ENCODE data around the gene PPP4R1.
"Not testable (repeated sequence)": the region's sequence is repeated elsewhere in the genome, so short reads cannot be mapped to it uniquely, and the experiment has no call there.

The PPP4R1 gene

GRCh38 chr18:9614401-9615279 lies at the start of gene PPP4R1:
PPP4R1 (minus strand) TSS chr18:9614559; CDS start chr18:9614484, 75 bp downstream.
- DNase-seq: peak; percentile 51

- no peak for DNase-seq
Observed at GRCh38 chr18:9663377-9663776, 49.0 kb upstream of the PPP4R1 start.

DNA sequence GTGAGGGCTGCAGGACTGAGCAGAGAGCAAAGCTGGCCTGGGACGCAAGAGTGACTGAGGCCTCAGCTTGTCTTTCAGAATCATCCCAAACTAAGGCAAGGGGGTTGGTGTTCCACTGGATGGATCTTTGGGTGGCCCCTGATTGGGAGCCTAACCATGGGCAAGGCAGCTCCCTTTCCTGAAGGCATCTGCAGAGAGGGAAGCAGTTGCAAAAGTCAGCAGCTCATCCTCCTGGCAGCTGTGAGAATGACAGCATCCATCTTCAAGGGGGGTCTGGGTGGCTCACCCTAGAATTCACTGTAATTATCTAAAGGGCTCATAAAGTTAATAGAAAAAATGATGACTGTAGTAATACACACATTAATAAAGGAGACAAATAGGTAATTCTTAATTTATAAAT lies 47.2 kb upstream of the PPP4R1 start:
- no peak for DNase-seq

GRCh38 chr18:9659499-9660375 lies 45.4 kb upstream of the PPP4R1 start:
- no peak for DNase-seq

GRCh38 chr18:9658087-9658641 lies 43.8 kb upstream of the PPP4R1 start:
- no peak for DNase-seq

DNA sequence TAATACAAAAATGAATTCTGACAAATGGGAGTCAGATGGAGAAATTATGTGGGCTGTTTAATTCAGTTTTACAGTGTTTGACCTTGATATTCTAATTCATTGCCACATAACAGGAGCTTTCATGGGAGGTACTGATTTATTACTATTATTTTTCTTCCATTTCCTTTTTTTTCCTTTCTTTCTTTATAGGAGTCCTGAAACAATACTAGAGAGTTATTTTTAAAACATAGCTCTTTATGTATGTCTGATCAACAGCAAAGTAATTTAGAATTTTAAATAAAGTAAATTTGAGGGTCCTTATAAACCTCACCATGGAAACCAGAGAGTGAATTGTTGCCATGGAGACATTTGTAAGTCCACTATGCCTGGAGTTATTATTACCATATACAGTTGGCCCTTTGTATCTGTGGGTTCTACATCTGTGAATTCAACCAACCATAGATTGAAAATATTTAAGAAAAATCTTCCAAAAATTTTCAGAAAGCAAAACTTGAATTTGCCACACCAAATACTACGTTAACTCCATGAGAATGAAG lies 40.9 kb upstream of the PPP4R1 start:
- no peak for DNase-seq

- DNase-seq: no peak
Observed at GRCh38 chr18:9653390-9653789, 39.0 kb upstream of the PPP4R1 start.

- DNase-seq: no peak
Observed at GRCh38 chr18:9649164-9649540, 34.8 kb upstream of the PPP4R1 start.

DNA sequence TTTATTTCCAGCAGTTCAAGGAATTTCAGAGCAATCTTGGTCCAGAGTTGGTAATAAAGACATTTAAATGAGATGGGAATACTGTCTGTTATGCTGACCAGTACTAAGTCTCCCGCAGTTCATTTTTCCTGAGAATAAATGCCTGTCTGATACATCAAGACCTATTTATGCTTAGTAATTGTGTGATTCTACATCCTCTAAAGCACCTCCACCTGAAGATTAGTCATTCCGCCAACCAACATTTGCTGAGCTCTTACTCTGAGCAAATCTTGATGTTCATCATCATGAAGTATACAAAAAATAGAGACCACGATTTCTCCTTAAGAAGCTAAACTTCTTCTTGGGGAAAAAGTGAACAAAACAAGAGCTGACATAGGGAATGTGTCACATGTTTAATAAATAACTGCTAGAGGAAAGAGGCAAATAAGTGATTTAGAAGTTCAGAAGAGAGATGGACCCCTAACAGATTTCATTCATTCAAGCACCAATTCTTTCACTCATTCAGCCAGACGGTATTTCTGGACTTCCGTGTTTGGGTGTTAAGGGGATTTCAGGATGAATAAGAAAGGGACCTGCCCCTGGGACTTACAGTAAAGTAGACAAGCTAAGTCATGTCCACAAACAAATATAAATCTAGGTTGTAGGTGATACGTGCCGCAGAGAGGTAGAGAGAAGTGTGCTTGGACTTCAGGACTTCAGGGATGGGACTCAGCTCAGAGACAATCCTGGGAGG lies 34.2 kb upstream of the PPP4R1 start:
- no peak for DNase-seq

- DNase-seq: no peak
Observed at GRCh38 chr18:9647496-9648323, 33.4 kb upstream of the PPP4R1 start.

- no peak for DNase-seq
Observed at GRCh38 chr18:9643549-9643948, 29.2 kb upstream of the PPP4R1 start.

DNA sequence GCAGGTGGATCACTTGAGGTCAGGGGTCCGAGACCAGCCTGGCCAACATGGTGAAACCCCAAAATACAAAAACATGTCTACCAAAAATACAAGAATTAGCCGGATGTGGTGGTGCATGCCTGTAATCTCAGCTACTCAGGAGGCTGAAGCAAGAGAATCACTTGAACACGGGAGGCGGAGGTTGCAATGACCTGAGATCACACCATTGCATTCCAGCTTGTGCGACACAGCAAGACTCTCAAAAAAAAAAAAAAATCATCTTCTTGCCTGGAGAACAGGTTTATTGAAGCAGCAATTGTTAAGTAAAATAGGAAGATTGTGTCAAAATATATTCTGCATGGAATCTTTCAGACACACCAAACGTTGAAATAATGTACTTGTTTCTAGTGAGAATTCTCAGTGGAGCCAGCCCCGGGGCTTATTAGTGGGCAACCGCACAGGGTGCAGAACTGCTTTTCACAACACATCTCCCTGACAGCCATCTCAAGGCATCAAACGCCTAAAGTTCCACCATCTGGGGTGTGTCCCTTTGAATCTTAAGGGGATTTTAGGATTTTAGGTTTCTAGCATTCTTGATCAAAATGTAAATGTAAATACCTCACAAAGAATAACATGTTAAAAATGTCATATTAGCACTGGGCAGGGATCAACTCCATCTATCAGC lies 28.6 kb upstream of the PPP4R1 start:
- no peak for DNase-seq

DNA sequence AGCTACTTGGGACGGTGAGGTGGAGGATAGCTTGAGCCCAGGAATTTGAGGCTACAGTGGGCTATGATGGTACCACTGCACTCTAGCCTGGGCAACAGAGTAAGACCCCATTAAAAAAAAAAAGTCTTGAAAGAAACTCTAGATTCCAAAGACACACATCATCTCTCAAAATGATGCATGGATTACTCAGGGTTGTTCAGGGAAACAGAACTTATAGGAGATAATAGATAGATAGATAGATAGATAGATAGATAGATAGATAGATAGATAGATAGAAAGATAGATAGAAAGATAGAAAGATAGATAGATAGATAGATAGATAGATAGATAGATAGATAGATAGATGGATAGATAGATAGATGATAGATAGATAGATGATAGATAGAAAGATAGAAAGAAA lies 26.7 kb upstream of the PPP4R1 start:
- not testable (repeated sequence) for DNase-seq

DNA sequence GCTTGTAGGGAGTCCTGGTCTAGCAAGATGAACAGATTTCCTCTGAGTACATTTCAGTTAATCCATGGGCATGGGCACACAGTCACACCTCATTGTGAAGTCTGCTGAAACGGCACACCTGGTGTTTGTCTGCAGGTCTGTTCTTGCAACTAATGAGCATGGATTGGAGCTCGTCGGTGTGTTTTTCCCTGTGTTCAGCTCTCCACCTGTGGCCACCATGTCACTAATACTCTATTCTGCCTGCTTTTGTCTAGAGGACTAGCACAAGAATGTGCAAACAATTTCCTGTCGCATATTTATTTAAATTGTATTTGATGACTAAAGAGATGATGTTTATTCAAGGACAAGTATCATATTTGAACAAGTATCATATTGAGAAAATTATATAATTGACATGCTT lies 24.5 kb upstream of the PPP4R1 start:
- DNase-seq: no peak

- DNase-seq: no peak
Observed at GRCh38 chr18:9637036-9637767, 22.8 kb upstream of the PPP4R1 start.

DNA sequence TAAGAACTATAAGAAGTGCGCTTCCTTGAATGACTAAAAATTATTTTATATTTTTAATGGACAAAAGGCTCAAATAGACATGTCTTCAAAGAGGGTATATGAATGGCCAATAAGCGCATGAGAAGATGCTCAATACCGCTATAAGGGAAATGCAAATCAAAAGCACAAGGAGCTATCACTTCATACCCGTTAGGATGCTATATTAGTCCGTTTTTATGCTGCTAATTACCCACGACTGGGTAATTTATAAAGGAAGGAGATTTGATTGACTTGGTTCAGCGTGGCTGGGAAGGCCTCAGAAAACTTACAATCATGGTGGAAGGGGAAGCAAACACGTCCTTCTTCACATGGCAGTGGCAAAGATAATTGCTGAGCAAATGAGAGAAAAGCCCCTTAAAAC lies 20.5 kb upstream of the PPP4R1 start:
- no peak for DNase-seq

- no peak for DNase-seq
Observed at GRCh38 chr18:9631814-9632496, 17.6 kb upstream of the PPP4R1 start.

DNA sequence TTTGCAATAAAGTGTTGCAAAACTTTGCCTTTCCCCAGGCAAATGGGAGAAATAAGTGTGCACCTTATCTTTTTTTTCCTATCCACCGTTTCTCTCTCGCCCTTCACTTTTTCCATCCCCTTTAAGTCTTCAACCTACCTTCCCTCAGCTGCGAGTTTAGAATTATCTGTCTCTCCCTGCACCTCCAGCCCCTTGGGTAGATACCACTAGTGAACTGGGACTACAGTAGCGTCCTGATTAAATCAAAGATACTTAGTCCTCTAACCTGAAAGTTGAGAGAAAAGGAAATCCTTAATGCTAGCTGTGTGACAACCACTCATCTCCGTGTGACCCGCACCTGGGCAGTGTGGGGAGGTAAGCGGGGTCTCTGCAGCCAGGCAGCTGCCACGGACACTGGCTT lies 16.1 kb upstream of the PPP4R1 start:
- DNase-seq: no peak

DNA sequence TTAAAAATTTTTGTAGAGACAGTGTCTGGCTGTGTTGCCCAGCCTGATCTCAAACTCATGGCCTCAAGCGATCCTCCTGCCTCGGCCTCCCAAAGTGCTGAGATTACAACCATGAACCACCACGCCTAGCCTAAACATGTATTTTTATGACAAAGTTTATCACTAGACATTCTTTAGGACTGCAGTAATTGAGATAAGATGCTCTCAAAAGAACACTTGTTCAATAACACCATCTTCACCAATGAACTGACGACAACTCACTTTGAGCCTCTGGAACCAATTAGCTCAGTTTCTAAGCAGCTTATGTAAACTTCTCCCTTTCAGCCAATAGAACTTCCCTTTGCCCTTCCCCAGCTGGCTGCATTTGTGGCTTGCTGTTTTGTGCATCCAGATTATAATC lies 15.3 kb upstream of the PPP4R1 start:
- no peak for DNase-seq

DNA sequence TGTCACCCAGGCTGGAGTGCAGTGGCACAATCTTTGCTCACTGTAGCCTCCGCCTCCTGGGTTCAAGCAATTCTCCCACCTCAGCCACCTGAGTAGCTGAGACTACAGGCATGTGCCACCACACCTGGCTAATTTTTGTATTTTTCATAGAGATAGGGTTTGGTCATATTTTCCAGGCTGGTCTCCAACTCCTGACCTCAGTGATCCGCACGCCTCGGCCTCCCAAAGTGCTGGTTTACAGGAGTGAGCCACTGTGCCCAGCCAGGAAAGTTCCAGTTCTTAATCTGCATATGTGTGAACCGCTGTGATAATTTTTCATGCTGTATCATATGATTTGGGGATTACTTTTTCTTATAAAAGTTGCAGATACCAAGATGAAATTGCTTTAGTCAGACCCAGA lies 14.6 kb upstream of the PPP4R1 start:
- no peak for DNase-seq

Measured in NK-92 treated with Interleukin-12 subunit alpha and Interleukin-12 subunit beta, amount 100 ng/mL, for 24 hours (cell line).